ENCODE results near the gene TOR1B.

DNA sequence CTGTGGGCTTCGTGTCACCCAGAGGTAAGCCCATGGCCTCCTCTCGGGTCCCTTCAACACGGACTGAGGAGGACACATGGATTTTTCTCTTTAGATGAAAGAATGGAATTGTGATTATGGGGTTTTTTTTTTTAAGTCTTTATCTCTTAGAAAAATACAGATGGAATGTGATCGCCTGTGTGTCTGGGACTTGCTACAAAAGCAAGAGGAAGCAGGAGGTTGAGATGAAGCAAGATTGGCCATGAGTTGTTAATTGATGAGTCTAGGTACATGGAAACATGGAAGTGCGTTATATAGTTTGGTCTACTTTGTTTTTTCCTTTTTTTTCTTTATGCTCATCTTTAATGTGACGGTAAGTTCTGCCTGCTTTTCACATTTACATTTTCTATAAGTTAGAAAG is 46.9 kb downstream of the TOR1B start:
- TF ChIP-seq, protein P1, sequence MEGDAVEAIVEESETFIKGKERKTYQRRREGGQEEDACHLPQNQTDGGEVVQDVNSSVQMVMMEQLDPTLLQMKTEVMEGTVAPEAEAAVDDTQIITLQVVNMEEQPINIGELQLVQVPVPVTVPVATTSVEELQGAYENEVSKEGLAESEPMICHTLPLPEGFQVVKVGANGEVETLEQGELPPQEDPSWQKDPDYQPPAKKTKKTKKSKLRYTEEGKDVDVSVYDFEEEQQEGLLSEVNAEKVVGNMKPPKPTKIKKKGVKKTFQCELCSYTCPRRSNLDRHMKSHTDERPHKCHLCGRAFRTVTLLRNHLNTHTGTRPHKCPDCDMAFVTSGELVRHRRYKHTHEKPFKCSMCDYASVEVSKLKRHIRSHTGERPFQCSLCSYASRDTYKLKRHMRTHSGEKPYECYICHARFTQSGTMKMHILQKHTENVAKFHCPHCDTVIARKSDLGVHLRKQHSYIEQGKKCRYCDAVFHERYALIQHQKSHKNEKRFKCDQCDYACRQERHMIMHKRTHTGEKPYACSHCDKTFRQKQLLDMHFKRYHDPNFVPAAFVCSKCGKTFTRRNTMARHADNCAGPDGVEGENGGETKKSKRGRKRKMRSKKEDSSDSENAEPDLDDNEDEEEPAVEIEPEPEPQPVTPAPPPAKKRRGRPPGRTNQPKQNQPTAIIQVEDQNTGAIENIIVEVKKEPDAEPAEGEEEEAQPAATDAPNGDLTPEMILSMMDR (IDR thresholded peaks at IDR 0.05): no peak
- TF ChIP-seq POLR2A (IDR thresholded peaks at IDR 0.05): no peak

Data from uterus (tissue), 2 donors.